Measurements from ENCODE around the gene EPHA5.

The EPHA5 gene

GRCh38 chr4:65669111-65670019, 924 bp downstream of the EPHA5 start:
- in situ Hi-C loops (cut with MboI; ENCODE audit: low sequenced_read_pairs, unreplicated experiment), result no loop called here
- no peak for TF ChIP-seq CTCF (IDR thresholded peaks at IDR 0.05; ENCODE audit: borderline replicate concordance, control extremely low read depth, extremely low read depth, insufficient read depth, missing control alignments)
- DNase-seq (ENCODE audit: low spot score), result peak; percentile 7

GRCh38 chr4:65668201-65669089, 1.8 kb downstream of the EPHA5 start:
- in situ Hi-C loops (cut with MboI; ENCODE audit: low sequenced_read_pairs, unreplicated experiment), result no loop called here
- peak; percentile 10 for DNase-seq (ENCODE audit: low spot score)
- TF ChIP-seq CTCF (IDR thresholded peaks at IDR 0.05; ENCODE audit: borderline replicate concordance, control extremely low read depth, extremely low read depth, insufficient read depth, missing control alignments), result no peak

GRCh38 chr4:65667506-65668041, 2.7 kb downstream of the EPHA5 start:
- no peak for DNase-seq (ENCODE audit: low spot score)
- in situ Hi-C loops (cut with MboI; ENCODE audit: low sequenced_read_pairs, unreplicated experiment), result no loop called here
- TF ChIP-seq CTCF (IDR thresholded peaks at IDR 0.05; ENCODE audit: borderline replicate concordance, control extremely low read depth, extremely low read depth, insufficient read depth, missing control alignments), result no peak

GRCh38 chr4:65665771-65666523, 4.3 kb downstream of the EPHA5 start:
- in situ Hi-C loops (cut with MboI; ENCODE audit: low sequenced_read_pairs, unreplicated experiment), result no loop called here
- no peak for DNase-seq (ENCODE audit: low spot score)
- no peak for TF ChIP-seq CTCF (IDR thresholded peaks at IDR 0.05; ENCODE audit: borderline replicate concordance, control extremely low read depth, extremely low read depth, insufficient read depth, missing control alignments)

- no peak for TF ChIP-seq CTCF (IDR thresholded peaks at IDR 0.05; ENCODE audit: borderline replicate concordance, control extremely low read depth, extremely low read depth, insufficient read depth, missing control alignments)
- in situ Hi-C loops (cut with MboI; ENCODE audit: low sequenced_read_pairs, unreplicated experiment), result no loop called here
- DNase-seq (ENCODE audit: low spot score), result no peak
Measured at GRCh38 chr4:65661471-65661870, 8.8 kb downstream of the EPHA5 start.

- no peak for DNase-seq (ENCODE audit: low spot score)
- no peak for TF ChIP-seq CTCF (IDR thresholded peaks at IDR 0.05; ENCODE audit: borderline replicate concordance, control extremely low read depth, extremely low read depth, insufficient read depth, missing control alignments)
- in situ Hi-C loops (cut with MboI; ENCODE audit: low sequenced_read_pairs, unreplicated experiment), result no loop called here
Measured at GRCh38 chr4:65658117-65658516, 12.2 kb downstream of the EPHA5 start.

Data from GM13976 (cell line).